Measurements from ENCODE around the gene GRIK4. TPM values are rescaled to one million over a fixed set of nuclear protein-coding genes. Genes with fewer than 3 reads are reported as not detected.

The GRIK4 gene
- total RNA-seq, 2 donors from 2014 or later = 0.05 to 1.7 TPM

GRCh38 chr11:120680322-120680721 lies 168.8 kb downstream of the GRIK4 start:
- intact Hi-C loops (cut with DNase I) = loop anchor here (10.0 kb wide), 2 partner anchors 346 to 434 kb away; partner anchors contain the start of gene ARHGEF12
- Histone ChIP-seq H3K9me3 (no peaks in the 10 kb centered on the region), H3K4me1 (replicated peaks) (no peaks in the 10 kb centered on the region), H3K4me3 (no peak overlapping the region), H3K27me3 (replicated peaks; ENCODE audit: insufficient read depth) (no peaks in the 10 kb centered on the region), H3K36me3 (no peaks in the 10 kb centered on the region), H3K27ac (no peak overlapping the region)
- no peak for DNase-seq (ENCODE audit: low spot score)
- TF ChIP-seq POLR2A (IDR thresholded peaks at IDR 0.05) (no peak), CTCF (IDR thresholded peaks at IDR 0.05) (no peak), POLR2AphosphoS5 (IDR thresholded peaks at IDR 0.05) (no peak)
- WGBS = 98% methylated on average over 5 of the region's 5 CpGs

DNA sequence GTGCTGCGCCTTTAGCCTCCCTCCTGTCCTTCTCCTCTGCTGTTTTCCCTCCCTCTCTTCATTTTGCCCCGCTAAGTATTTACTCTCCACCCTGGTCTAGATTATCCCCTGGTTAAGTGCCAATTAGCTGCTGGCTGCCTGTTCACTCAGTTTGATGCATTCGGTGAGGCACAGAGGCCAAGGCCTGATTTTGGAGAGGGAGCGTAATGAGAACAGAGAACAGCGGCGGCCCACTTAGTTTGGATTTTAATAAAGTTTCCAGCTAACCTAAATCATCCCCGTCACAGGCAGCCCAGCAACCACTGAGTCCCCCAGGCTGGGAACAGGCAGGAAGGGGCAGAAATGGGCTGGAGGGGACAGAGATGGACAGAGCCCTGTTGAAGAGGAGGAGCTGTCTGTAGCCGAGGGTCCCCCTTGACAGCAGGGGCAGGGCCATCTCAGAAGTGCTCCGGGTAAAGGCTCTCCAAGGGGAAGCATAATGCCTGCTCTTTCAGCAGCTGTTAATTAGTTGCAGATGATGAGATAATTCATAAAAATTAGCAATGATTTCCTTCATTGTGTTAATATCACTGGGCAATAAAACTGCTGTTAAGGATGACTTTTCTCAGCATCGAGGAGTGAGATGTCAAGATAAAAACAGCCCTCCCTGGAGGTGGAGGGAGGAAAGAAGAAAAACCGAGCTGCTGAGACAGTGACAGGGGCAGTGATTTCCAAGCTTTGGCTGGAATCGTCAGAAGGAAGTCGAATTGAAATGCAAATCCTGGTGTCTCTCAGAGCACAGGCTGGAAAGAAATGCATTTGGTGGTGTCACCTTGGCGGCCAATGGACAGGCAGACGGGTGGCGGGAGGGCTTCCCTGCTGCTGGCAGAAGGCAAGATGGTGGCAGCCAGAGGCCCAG lies 170.1 kb downstream of the GRIK4 start:
- no peak overlapping the region for H3K4me3 ChIP-seq
- no peaks in the 10 kb centered on the region for H3K9me3 ChIP-seq
- H3K27ac ChIP-seq = no peak overlapping the region
- H3K27me3 ChIP-seq (replicated peaks; ENCODE audit: insufficient read depth) = no peaks in the 10 kb centered on the region
- WGBS = 67% methylated on average over 16 of the region's 16 CpGs
- no peaks in the 10 kb centered on the region for H3K36me3 ChIP-seq
- no peaks in the 10 kb centered on the region for H3K4me1 ChIP-seq (replicated peaks)
- TF ChIP-seq CTCF (IDR thresholded peaks at IDR 0.05) = no peak
- TF ChIP-seq POLR2AphosphoS5 (IDR thresholded peaks at IDR 0.05) = no peak
- TF ChIP-seq POLR2A (IDR thresholded peaks at IDR 0.05) = no peak
- DNase-seq (ENCODE audit: low spot score) = no peak
- intact Hi-C loops (cut with DNase I) = loop anchor here (10.0 kb wide), 2 partner anchors 347 to 433 kb away; partner anchors contain the start of gene ARHGEF12

DNA sequence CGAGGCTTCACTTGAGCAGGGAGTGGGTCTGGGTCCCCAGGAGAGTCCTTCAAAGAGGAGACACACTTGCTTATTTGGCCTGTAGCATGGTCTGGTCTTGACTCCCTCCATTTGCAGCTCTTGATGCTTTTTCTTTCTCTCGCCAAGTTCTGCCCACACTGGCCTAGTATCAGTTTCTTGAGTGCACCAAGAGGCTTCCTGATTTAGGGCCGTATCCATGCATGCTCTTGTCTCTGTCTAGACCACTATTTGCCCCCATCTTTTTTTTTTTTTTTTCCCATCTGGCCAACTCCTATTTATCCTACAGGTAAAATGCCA lies 170.7 kb downstream of the GRIK4 start:
- 62% methylated on average over 3 of the region's 3 CpGs for WGBS
- intact Hi-C loops (cut with DNase I) = loop anchor here (10.0 kb wide), 2 partner anchors 347 to 433 kb away; partner anchors contain the start of gene ARHGEF12
- no peak for DNase-seq (ENCODE audit: low spot score)
- Histone ChIP-seq H3K27me3 (replicated peaks; ENCODE audit: insufficient read depth) (no peaks in the 10 kb centered on the region), H3K9me3 (no peaks in the 10 kb centered on the region), H3K4me1 (replicated peaks) (no peaks in the 10 kb centered on the region), H3K36me3 (no peaks in the 10 kb centered on the region), H3K27ac (no peak overlapping the region), H3K4me3 (no peak overlapping the region)
- no peak for TF ChIP-seq POLR2AphosphoS5 (IDR thresholded peaks at IDR 0.05)
- no peak for TF ChIP-seq CTCF (IDR thresholded peaks at IDR 0.05)
- no peak for TF ChIP-seq POLR2A (IDR thresholded peaks at IDR 0.05)

- DNase-seq (ENCODE audit: low spot score) = no peak
Observed at GRCh38 chr11:120682866-120683265, 171.3 kb downstream of the GRIK4 start.

More at GRCh38 chr11:120682866-120683265, 171.3 kb downstream of the GRIK4 start:
- intact Hi-C loops (cut with DNase I) = loop anchor here (10.0 kb wide), 2 partner anchors 348 to 432 kb away; partner anchors contain the start of gene ARHGEF12
- Histone ChIP-seq H3K9me3 (no peaks in the 10 kb centered on the region), H3K36me3 (no peaks in the 10 kb centered on the region), H3K27ac (no peak overlapping the region), H3K4me1 (replicated peaks) (no peaks in the 10 kb centered on the region), H3K27me3 (replicated peaks; ENCODE audit: insufficient read depth) (no peaks in the 10 kb centered on the region), H3K4me3 (no peak overlapping the region)
- 96% methylated on average over 5 of the region's 5 CpGs for WGBS
- no peak for TF ChIP-seq CTCF (IDR thresholded peaks at IDR 0.05)
- TF ChIP-seq POLR2A (IDR thresholded peaks at IDR 0.05) = no peak
- no peak for TF ChIP-seq POLR2AphosphoS5 (IDR thresholded peaks at IDR 0.05)
